ENCODE results near the gene SYT12.

SYT12 gene

GRCh38 chr11:67058506-67058905 is 35.6 kb downstream of the SYT12 start:
- DNase-seq = no peak

GRCh38 chr11:67059671-67060070 is 36.7 kb downstream of the SYT12 start:
- DNase-seq = no peak

GRCh38 chr11:67060111-67060522 is 37.2 kb downstream of the SYT12 start:
- no peak for DNase-seq

- DNase-seq = no peak
Measured at GRCh38 chr11:67062526-67063373, 39.8 kb downstream of the SYT12 start.

- DNase-seq = no peak
Measured at GRCh38 chr11:67066333-67066709, 43.4 kb downstream of the SYT12 start.

GRCh38 chr11:67071420-67072284 is 48.7 kb downstream of the SYT12 start:
- DNase-seq = no peak

- DNase-seq = no peak
Measured at GRCh38 chr11:67072295-67072694, 49.4 kb downstream of the SYT12 start.

- no peak for DNase-seq
Measured at GRCh38 chr11:67073908-67074307, 51.0 kb downstream of the SYT12 start.

GRCh38 chr11:67076202-67076601 is 53.3 kb downstream of the SYT12 start:
- no peak for DNase-seq

GRCh38 chr11:67079065-67079705 is 56.3 kb downstream of the SYT12 start:
- no peak for DNase-seq

- peak; percentile 26 for DNase-seq
Measured at GRCh38 chr11:67082071-67082791, 59.3 kb downstream of the SYT12 start.

- no peak for DNase-seq
Measured at GRCh38 chr11:67083786-67084366, 60.9 kb downstream of the SYT12 start.

GRCh38 chr11:67085617-67086016 is 62.7 kb downstream of the SYT12 start:
- DNase-seq = no peak

- no peak for DNase-seq
Measured at GRCh38 chr11:67090717-67091116, 67.8 kb downstream of the SYT12 start.

- DNase-seq = no peak
Measured at GRCh38 chr11:67095214-67095507, 72.2 kb downstream of the SYT12 start.

- DNase-seq = no peak
Measured at GRCh38 chr11:67098799-67099429, 76.0 kb downstream of the SYT12 start.

- no peak for DNase-seq
Measured at GRCh38 chr11:67099831-67100324, 76.9 kb downstream of the SYT12 start.
